ENCODE measurements around the gene HPGD.

DNA sequence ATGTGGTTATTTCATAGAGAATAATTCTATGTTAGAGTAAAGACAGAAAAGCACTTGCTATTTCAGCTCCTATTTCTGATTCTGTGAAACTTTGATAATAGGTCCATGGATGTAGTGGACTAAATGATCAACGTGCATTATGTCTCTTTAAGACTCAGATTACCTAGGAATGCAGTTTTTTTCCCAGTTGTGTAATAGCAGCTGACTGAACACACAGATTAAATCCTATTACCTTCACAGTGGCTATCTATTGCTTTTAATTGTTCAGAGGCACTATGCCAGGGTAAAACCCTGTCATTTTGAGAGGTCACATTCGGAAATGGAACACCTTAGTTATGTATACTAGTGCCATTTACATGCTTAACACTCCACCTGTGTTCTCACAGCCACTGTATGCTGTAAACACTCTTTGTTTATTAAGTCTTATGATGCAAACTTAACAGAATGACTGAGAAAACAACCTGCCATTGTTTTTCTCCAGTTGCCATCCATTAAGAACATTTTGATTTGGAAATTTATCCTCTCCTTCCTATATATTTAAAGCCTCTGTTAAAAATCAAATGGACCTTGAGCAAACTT lies 70.5 kb downstream of the HPGD start:
- TF ChIP-seq, protein P1, sequence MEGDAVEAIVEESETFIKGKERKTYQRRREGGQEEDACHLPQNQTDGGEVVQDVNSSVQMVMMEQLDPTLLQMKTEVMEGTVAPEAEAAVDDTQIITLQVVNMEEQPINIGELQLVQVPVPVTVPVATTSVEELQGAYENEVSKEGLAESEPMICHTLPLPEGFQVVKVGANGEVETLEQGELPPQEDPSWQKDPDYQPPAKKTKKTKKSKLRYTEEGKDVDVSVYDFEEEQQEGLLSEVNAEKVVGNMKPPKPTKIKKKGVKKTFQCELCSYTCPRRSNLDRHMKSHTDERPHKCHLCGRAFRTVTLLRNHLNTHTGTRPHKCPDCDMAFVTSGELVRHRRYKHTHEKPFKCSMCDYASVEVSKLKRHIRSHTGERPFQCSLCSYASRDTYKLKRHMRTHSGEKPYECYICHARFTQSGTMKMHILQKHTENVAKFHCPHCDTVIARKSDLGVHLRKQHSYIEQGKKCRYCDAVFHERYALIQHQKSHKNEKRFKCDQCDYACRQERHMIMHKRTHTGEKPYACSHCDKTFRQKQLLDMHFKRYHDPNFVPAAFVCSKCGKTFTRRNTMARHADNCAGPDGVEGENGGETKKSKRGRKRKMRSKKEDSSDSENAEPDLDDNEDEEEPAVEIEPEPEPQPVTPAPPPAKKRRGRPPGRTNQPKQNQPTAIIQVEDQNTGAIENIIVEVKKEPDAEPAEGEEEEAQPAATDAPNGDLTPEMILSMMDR (IDR thresholded peaks at IDR 0.05) = no peak
- no peak for TF ChIP-seq POLR2A (IDR thresholded peaks at IDR 0.05)

All from esophagus squamous epithelium (tissue), 4 donors.